GM23338 (cell line): Measurements from ENCODE around the gene SGSH. TPM values are rescaled to one million over a fixed set of nuclear protein-coding genes. Genes with fewer than 3 reads are reported as not detected.

Source experiments
- ATAC-seq: fragments of 200-7000 bp; cut with Tn5 transposase; 3 replicates; pipeline ENCODE4 v1.9.1; 2020
- DNase-seq: peaks from one replicate; pipeline ENCODE4 v3.0.0-alpha.2; 2015; ENCODE audit warnings: low spot score
- H2AFZ ChIP-seq: fragments of 200-600 bp; sonication (generic); 2 replicates; pipeline ENCODE4 v1.8.0; 2016; ENCODE audit warnings: antibody characterized with exemption, mild to moderate bottlenecking, moderate library complexity
- H3F3A ChIP-seq: fragments of 200-600 bp; sonication (generic); replicated peaks from 2 replicates; pipeline ENCODE4 v1.8.0; 2017; ENCODE audit warnings: antibody characterized with exemption, mixed run types, low read depth
- H3K27ac ChIP-seq: fragments of 200-600 bp; sonication (generic); 2 replicates; pipeline ENCODE4 v1.6.1; 2016; ENCODE audit warnings: low read depth
- H3K27me3 ChIP-seq: fragments of 200-600 bp; sonication (generic); 2 replicates; pipeline ENCODE4 v1.8.0; 2016; ENCODE audit warnings: mild to moderate bottlenecking, mixed run types, moderate library complexity; ENCODE audit not compliant: insufficient read depth
- H3K36me3 ChIP-seq: fragments of 200-600 bp; sonication (generic); 2 replicates; pipeline ENCODE4 v1.8.0; 2016; ENCODE audit warnings: mild to moderate bottlenecking; ENCODE audit not compliant: insufficient read depth
- H3K4me1 ChIP-seq: fragments of 200-600 bp; sonication (generic); 2 replicates; pipeline ENCODE4 v1.8.0; 2016; ENCODE audit warnings: mild to moderate bottlenecking, moderate library complexity; ENCODE audit not compliant: insufficient read depth
- H3K4me2 ChIP-seq: fragments of 200-600 bp; sonication (generic); 2 replicates; pipeline ENCODE4 v1.7.1; 2017; ENCODE audit warnings: mixed run types
- H3K4me3 ChIP-seq: fragments of 200-600 bp; sonication (generic); 2 replicates; pipeline ENCODE4 v1.6.1; 2016; ENCODE audit warnings: mixed run types
- H3K79me2 ChIP-seq: fragments of 200-600 bp; sonication (generic); replicated peaks from 2 replicates; pipeline ENCODE4 v1.8.0; 2017; ENCODE audit warnings: mild to moderate bottlenecking; ENCODE audit not compliant: insufficient read depth
- H3K9me2 ChIP-seq: fragments of 200-600 bp; sonication (generic); 2 replicates; pipeline ENCODE4 v1.8.0; 2017; ENCODE audit not compliant: insufficient read depth
- H4K20me1 ChIP-seq: fragments of 200-600 bp; sonication (generic); replicated peaks from 2 replicates; pipeline ENCODE4 v1.8.0; 2017; ENCODE audit warnings: mild to moderate bottlenecking; ENCODE audit not compliant: insufficient read depth
- H3K27ac Mint-ChIP-seq: 2 replicates; pipeline ENCODE4 v1.8.0; 2020; ENCODE audit warnings: inconsistent platforms, mild to moderate bottlenecking, moderate library complexity, mixed read lengths
- H3K27me3 Mint-ChIP-seq: 3 replicates; pipeline ENCODE4 v1.8.0; 2022; ENCODE audit warnings: low read depth, mild to moderate bottlenecking, moderate library complexity, mixed read lengths, inconsistent platforms; ENCODE audit not compliant: insufficient read depth, poor library complexity
- H3K36me3 Mint-ChIP-seq: 3 replicates; pipeline ENCODE4 v1.8.0; 2021; ENCODE audit warnings: low read depth, mild to moderate bottlenecking, inconsistent platforms, moderate library complexity, mixed read lengths
- H3K4me1 Mint-ChIP-seq: 3 replicates; pipeline ENCODE4 v1.8.0; 2020; ENCODE audit warnings: mild to moderate bottlenecking, inconsistent platforms, mixed read lengths
- H3K4me3 Mint-ChIP-seq: 3 replicates; pipeline ENCODE4 v1.8.0; 2021; ENCODE audit warnings: moderate library complexity, mild to moderate bottlenecking, inconsistent platforms, mixed read lengths
- H3K9me3 Mint-ChIP-seq: 3 replicates; pipeline ENCODE4 v1.8.0; 2020; ENCODE audit warnings: moderate library complexity, mild to moderate bottlenecking, inconsistent platforms, mixed read lengths
- CTCF ChIP-seq, 2 experiments: fragments of 200-600 bp in 1 of 2; sonication (generic) in 1 of 2; conservative IDR thresholded peaks; 2 replicates each; pipeline versions ENCODE4 v1.5.1 to v1.6.1; 2016 to 2017; ENCODE audit warnings: antibody characterized with exemption in 2 of 2, low read depth in 2 of 2, mild to moderate bottlenecking in 2 of 2, moderate library complexity in 1 of 2
- ETS1 ChIP-seq: IDR thresholded peaks from 2 replicates; pipeline ENCODE4 v1.6.1; 2016; ENCODE audit warnings: antibody characterized with exemption
- ZNF114 ChIP-seq: fragments of 250-450 bp; sonication (Bioruptor Pico); IDR thresholded peaks from 2 replicates; pipeline ENCODE4 v1.5.0; 2020; ENCODE audit warnings: mild to moderate bottlenecking, moderate library complexity
- ZNF331 ChIP-seq: fragments of 250-450 bp; sonication (Bioruptor Pico); IDR thresholded peaks from 2 replicates; pipeline ENCODE4 v1.5.0; 2020; ENCODE audit warnings: low read depth, mild to moderate bottlenecking, moderate library complexity
- ZNF462 ChIP-seq: fragments of 250-450 bp; sonication (Bioruptor Pico); IDR thresholded peaks from 2 replicates; pipeline ENCODE4 v1.5.0; 2020; ENCODE audit warnings: mild to moderate bottlenecking, moderate library complexity
- polyA plus RNA-seq: library from polyadenylated mRNA; unstranded; fragments of >200 nt; fragmentation: Nextera tagmentation; extraction: Ambion mirVana; gene quantifications from 2 replicates; pipeline ENCODE4 v1.2.1, GENCODE V29; 2016
- total RNA-seq: library from RNA; depleted of rRNA; stranded (reverse); fragments of >200 nt; shearing (Covaris generic); gene quantifications from 2 replicates; pipeline ENCODE4 v1.2.3, GENCODE V29; 2014

The SGSH gene
- total and polyA plus RNA-seq, 2 experiments from 2014 or later = 9.6 to 17.5 TPM

- Histone ChIP-seq H3K9me2 (no peaks in the 10 kb centered on the region), H3K27ac (peak overlapping the region; percentile 99)
- ATAC-seq = no peak
Measured at GRCh38 chr17:80261895-80262279, 41.8 kb upstream of the SGSH start.

GRCh38 chr17:80261159-80261894 is 41.2 kb upstream of the SGSH start:
- Histone ChIP-seq H3K4me3 (peak overlapping the region; percentile 92), H3K36me3 (no peaks in the 10 kb centered on the region), H3K4me1 (peaks cover 41% of the 10 kb centered on the region), H3K4me2 (peak overlapping the region; percentile 95), H2AFZ (no peak overlapping the region), H3K79me2 (0 out of 2 replicates have a peak, but pooled peaks cover 3% of the 10 kb centered on the region), H3K27me3 (no peaks in the 10 kb centered on the region), H3K27ac (peak overlapping the region; percentile 99), H3K9me2 (no peaks in the 10 kb centered on the region), H4K20me1 (no peaks in the 10 kb centered on the region), H3F3A (peaks cover 36% of the 10 kb centered on the region)
- Mint-ChIP-seq H3K36me3 (peaks cover 23% of the 10 kb centered on the region), H3K4me3 (peak overlapping the region; percentile 79), H3K27me3 (peaks cover 30% of the 10 kb centered on the region), H3K9me3 (no peaks in the 10 kb centered on the region; the same call in 2 of the 3 replicates), H3K27ac (peak overlapping the region; percentile 98), H3K4me1 (peaks cover 58% of the 10 kb centered on the region)
- ATAC-seq (peak; percentile 65), DNase-seq (peak; percentile 96)
- TF ChIP-seq ETS1 (peak; percentile 79), ZNF331 (CRISPR knock-in tag) (no peak), ZNF462 (CRISPR knock-in tag) (no peak)

More at GRCh38 chr17:80261895-80262279, 41.8 kb upstream of the SGSH start:
- peaks cover 31% of the 10 kb centered on the region for H3F3A ChIP-seq
- Mint-ChIP-seq H3K27me3 (peaks cover 30% of the 10 kb centered on the region), H3K9me3 (no peaks in the 10 kb centered on the region; the same call in 2 of the 3 replicates), H3K36me3 (peaks cover 23% of the 10 kb centered on the region), H3K4me3 (peak overlapping the region; percentile 79), H3K4me1 (peaks cover 52% of the 10 kb centered on the region), H3K27ac (peak overlapping the region; percentile 98)
- H4K20me1 ChIP-seq = no peaks in the 10 kb centered on the region
- no peak overlapping the region for H2AFZ ChIP-seq
- 0 out of 2 replicates have a peak, but pooled peaks cover 3% of the 10 kb centered on the region for H3K79me2 ChIP-seq
- H3K4me2 ChIP-seq = peak overlapping the region; percentile 95
- no peaks in the 10 kb centered on the region for H3K36me3 ChIP-seq
- 0 out of 2 replicates have a peak, but pooled peaks have one; percentile 72 for TF ChIP-seq ZNF114 (CRISPR knock-in tag)
- no peak for TF ChIP-seq ETS1
- no peak for TF ChIP-seq CTCF (conservative IDR thresholded peaks at IDR 0.05; ENCODE audit: low read depth in 2 of 2)
- H3K27me3 ChIP-seq = no peaks in the 10 kb centered on the region
- DNase-seq = no peak
- peaks cover 38% of the 10 kb centered on the region for H3K4me1 ChIP-seq
- H3K4me3 ChIP-seq = peak overlapping the region; percentile 92
